HG02981 (cell line): ENCODE data around the gene SSBP3.

Experiments
- ATAC-seq: cut with Tn5 transposase; IDR thresholded peaks from one replicate; pipeline ENCODE4 v1.9.1; 2021; ENCODE audit warnings: mild to moderate bottlenecking, moderate library complexity; ENCODE audit not compliant: unreplicated experiment

SSBP3 gene

DNA sequence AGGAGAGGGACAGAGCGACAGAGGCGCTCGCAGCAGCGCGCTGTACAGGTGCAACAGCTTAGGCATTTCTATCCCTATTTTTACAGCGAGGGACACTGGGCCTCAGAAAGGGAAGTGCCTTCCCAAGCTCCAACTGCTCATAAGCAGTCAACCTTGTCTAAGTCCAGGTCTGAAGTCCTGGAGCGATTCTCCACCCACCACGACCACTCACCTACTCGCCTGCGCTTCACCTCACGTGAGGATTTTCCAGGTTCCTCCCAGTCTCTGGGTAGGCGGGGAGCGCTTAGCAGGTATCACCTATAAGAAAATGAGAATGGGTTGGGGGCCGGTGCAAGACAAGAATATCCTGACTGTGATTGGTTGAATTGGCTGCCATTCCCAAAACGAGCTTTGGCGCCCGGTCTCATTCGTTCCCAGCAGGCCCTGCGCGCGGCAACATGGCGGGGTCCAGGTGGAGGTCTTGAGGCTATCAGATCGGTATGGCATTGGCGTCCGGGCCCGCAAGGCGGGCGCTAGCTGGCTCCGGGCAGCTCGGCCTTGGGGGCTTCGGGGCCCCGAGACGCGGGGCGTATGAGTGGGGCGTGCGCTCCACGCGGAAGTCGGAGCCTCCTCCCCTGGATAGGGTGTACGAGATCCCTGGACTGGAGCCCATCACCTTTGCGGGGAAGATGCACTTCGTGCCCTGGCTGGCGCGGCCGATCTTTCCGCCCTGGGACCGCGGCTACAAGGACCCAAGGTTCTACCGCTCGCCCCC lies 206.3 kb downstream of the SSBP3 start, which contains the start of the genes CYB5RL and MRPL37:
TSS of gene CYB5RL (minus strand) at position 266 of the 754 bp plus-strand sequence. CDS start 4,414 bp downstream, outside the sequence.
TSS of gene MRPL37 (plus strand) at position 403 of the 754 bp plus-strand sequence. CDS start at position 480, 77 bp downstream.
- ATAC-seq: peak; percentile 97

DNA sequence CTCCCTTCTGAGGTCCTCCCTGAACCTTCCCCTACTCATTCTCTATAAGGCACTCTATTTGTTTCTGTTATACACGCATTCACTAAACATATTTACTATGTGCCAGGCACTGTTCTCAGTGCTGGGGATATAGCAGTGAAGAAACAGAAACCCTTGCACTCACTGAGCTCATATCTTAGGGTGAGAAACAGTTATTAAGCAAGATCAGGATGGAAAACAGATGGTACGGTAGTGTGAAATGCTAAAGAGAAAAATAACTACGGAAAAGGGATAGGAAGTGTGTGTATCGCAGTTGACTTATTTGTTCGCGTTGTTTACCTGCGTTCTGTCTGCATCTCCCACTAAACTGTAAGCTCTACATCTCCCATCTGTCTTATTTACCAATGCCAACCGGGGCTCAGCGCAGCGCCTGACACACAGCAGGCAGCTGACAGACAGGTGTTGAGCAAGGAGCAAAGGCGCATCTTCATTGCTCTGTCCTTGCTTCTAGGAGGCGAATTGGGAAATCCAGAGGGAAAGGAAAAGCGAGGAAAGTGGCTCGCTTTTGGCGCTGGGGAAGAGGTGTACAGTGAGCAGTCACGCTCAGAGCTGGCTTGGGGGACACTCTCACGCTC lies 206.9 kb downstream of the SSBP3 start:
- no peak for ATAC-seq

DNA sequence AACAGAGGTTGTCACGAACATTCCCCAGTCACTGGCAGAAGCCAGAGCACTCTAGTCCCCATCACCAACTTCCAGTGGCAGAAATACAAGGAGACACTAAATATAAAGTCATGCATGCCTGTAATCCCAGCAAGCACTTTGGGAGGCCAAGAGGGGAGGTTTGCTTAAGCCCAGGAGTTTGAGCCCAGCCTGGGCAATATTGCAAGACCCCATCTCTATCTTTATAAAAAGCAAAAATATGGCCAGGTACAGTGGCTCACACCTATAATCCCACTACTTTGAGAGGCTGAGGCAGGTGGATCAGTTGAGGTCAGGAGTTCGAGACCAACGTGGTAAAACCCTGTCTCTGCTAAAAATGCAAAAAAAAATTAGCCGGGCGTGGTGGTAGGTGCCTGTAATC lies 212.7 kb downstream of the SSBP3 start:
- ATAC-seq: no peak

DNA sequence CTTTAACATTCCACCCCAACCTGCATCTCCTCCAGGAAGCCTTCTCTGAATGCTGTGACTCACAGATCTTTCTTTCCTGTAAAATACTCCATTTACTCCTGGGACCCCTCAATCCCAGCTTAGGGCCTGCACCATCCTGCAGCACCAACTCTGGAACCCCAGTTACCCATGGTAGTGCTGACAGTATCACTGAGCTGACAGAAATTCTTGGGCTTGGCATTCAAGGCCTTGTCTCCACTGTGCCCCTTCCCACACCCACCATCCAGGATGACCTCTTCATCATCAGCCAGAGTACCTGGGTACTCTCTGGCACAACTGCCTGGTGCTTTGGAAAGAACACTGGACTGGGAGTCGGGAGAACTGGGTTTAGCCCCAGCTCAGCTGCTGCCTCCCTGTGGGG lies 214.7 kb downstream of the SSBP3 start:
- ATAC-seq: no peak

DNA sequence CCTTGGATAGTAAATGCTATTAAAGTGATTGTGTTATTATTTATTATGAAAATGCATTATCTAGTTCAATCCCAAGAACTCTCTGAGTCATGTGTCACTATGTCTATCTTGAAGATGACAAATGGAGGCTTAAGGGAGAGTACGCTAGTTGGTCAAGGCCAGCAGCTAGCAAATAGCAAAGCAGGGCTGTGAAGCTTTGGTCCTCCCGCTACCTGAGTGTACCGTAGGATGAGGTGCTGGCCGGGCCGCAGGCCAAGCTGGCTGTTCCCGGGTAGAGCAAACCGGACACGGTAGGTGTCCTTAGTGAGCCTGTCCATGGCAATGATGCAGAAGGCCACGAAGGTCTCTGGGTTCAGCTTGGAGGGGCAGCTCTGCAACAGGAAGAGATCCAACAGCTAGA lies 215.7 kb downstream of the SSBP3 start:
- no peak for ATAC-seq

DNA sequence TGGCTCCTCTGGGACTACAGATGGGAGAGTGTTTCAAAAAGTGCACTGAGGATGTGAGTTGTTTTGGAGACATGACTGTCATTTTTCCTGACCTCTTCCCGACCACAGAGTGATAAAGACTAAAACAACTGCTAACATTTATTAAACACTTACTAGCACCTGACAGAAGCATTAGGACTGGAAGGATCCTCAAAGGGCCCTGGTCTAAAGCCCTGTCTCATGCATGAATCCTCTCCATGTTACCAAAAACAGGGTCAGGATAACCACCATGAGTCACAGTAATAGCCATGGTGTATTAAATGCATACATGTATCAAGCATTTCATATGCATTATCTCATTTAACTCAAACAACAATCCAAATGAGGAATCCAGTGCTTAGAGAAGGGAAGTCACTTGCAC lies 217.9 kb downstream of the SSBP3 start:
- no peak for ATAC-seq

DNA sequence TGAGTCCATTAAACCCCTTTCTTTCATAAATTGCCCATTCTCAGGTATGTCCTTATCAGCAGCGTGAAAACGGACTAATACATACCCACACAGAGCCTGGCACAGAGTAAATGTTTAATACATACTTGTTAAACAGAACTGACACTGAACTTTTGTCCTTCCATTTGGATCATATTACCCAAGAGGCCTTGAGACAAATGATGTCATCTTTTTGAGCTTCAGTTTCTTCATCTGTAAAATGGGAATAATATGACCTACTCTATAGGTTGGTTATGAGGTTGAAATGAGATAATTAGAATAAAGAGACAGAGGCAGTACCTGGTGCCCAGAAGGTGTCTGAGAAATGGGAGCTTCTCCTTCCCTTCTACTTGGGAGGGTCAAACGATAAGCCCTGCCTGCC lies 220.1 kb downstream of the SSBP3 start:
- ATAC-seq: no peak

DNA sequence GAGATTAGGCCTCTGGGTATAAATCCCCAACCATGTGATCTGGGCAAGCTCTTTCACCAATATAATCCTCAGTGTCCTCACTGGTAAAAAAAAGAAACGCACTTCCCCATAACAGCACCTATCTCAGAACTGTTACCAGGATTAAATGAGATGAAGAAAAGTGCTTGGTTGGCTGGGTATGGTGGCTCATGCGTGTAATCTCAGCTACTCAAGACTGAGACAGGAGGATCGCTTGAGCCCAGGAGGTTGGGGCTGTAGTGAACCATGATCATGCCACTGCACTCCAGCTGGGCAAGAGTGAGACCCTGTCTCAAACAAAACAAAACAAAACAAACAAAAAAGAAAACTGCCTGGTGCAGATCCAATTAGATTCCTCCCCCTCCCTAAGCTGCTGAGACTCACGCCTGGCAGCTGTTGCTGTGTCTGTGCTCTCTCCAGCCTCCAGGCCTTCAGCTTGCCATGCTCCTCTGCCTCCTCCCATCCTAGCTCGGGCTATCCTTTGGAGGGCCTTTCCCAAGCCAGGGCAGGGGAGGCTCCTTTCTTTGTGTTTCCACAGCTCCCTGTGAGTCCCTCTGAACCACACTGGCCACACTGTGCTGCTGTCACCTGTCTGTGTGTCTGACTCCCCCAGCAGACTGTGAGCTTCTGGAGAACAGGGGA lies 225.4 kb downstream of the SSBP3 start:
- no peak for ATAC-seq

DNA sequence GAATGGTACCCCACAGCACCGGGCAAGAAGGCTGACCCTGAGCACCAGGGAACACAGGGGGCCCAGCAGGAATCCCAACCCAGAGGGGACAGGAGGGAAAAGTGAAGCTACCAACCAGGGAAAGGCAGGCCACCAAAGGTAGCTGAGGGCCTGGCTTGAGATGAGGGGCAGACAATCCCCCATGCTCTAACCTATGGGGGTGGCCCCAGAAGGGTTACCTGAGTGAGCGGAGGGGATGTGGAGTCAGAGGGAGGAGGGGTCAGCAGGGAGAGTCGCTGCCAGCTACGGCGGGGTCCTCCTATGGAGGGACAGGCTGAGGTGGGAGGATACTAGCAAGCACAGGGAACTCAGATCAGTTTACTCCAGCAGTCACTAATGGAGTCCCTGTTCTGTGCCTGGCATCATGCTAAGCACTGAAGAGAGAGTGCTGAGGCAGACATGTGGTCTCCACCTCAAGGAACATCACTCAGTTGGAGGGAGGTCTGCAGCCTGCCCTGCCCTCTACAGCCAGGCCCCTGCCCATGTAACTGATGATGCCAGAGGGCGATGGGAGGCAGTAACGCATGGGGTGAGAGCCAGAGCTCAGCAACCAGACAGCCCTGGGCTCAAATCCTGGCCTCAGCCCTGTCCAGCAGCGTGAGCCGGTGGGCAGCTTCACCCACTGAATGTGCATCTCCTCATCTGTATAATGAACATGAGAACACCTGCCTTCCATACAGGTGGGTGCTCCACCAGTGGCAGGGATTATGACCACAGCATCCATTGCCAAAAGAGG lies 227.7 kb downstream of the SSBP3 start:
- no peak for ATAC-seq

DNA sequence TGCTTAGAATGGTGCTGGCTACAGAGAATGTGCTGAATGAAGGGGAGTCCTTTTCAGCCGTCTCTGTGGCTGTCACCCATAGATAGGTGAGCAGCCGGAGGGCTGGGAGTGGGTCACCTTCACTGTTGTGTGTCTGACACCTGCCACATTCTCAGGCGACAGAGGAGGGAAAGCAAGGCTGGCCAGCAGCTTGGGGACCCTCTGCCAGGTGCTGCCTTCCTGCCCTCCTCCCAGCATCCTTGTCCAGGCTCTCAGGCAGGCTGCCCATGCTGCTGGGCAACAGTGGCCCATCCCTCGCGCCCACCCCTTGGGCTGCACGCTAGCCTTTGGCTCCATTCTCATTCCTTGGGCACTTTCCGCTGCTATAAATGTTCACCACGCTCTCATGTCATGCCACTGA lies 228.5 kb downstream of the SSBP3 start:
- no peak for ATAC-seq

DNA sequence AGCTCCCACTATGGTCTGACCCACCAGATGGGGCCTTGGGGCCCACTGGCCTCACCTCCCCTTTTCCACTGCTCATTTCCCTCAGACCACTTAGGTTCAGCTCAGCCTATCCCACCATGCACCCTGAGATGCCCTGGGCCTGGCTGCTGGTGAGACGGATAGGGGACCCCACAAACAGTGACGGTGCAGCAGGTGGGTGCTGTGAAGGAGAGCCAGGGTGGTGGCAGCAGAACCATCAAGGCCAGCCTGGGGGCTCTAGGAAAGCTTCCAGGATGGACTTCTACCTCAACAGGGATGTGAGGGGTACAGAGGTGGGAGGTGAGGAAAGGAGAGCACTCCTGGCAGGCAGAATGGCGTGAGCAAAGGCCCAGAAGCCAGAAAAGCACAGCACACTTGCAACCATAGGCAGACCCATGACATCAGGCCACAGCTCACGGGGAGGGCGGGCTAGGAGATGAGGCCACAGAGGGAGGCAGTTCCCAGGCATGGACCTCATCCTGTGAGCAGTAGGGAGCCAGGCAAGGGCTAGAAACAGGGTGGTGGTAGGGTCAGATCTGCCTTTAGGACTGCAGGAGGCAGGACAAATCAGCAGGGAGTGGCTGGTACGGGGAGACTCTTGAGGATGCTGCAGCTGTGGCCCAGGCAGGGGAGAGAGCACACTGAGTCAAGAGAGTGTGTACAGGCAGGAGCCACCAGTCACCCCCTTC lies 229.4 kb downstream of the SSBP3 start:
- ATAC-seq: no peak
